Activated T-cell treated with anti-CD3 and anti-CD28 coated beads for 24 hours (primary cell): Measurements from ENCODE around the gene LRCOL1.

Experiments
- DNase-seq: peaks from one replicate; pipeline ENCODE4 v3.0.0-alpha.2; 2020; ENCODE audit warnings: low read depth

Gene LRCOL1

DNA sequence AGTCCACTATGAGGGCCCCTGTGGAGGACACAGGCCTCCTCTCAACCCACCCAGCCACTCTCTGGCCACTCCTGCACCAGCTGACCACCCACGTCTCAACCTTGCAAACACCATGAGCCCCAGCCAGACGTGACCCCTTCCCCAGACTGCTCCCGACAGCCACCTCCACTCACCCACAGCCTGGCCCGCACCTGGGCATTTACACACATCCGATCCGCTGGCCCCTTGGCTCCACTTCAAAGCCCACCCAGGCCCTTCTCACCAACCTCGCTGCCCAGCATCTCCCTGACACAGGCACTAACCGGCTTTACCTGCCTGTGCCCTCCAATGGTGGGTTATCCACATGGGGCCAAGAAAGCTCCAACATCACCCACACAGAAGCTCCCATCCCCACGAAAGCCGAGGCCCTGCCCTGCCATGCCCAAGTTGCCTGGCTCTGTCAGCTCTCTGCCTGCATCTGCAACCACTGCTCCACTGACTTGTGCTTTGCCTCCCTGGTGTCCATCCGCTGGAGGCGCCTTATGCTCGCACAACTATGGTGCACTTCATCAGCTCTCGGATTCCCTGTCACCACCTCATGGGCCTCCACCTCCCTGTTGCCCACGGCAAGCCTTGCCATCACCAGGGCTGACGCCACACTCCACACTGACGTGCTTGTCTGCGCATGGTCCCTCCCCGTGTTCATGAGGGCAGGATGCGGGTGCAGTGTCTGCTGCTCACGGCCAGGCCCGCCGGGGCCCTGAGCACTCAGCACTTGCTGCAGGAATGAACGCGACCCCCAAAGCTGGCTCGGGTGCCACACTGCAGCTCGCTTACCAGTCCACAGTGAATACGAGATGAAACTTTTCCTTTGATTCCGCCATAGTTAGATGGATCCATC lies 24.9 kb upstream of the LRCOL1 start:
- no peak for DNase-seq

DNA sequence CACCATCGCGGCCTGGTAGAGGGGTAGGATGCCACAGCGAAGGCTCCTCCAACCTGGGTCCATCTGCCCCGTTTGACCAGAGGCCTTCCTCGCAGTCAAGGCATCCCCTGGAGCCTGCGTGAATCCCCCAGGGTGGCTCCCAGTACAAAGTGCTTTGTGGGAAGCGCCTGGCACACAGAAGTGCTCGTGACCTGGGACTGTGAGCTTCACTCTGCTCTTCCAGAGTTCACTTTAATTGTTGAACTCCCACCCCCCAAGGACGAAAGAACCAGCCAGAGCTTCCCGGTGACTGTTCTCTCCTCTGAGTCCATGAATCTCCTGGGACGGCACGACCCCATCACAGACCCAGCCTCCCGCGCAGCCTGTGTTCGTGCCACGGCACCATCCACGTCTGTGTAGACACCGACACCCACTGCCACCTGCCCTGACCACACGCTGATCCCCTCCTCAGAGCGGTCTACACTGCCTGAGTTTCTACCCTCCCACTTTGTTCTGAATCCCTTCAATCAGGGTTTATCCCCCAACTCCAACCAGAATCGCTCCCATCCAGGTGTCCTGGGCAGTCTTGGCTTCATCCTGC lies 24.1 kb upstream of the LRCOL1 start:
- no peak for DNase-seq

DNA sequence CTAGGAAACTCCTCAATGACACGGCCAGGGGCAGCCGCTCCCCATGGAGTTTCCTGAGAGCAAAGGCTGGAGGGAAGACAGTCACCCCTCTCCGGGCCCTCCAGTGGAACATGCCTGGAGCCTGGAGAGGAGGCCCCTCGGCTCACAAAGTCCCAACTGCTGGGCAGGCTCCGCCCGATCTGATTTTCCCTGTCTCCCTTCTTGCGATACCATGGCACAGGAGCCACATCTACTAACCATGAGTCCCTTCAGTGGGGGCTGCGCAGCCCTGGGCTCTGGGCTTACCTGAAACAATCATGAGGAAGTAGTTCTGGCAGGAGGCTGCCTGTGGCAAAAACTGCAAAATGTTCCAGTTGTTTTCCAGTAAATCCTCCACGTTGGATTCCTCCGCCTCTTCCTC lies 23.5 kb upstream of the LRCOL1 start:
- no peak for DNase-seq

DNA sequence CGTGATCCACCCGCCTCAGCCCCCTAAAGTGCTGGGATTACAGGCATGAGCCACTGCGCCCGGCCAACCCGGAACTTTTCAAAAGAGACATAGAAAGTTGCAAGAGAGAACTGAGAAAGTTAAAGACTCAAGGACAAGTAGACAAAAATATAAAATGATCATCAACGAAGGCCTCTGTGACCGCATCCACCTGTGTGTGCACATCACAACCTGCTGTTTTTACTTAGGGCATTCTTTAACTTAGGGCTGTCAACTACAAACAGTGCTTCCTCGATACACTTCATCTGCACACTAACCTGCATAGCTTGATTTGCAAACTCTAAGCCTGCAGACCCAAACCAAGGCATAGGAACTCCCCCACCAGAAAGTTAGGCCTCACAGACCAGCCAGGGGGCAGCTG lies 23.0 kb upstream of the LRCOL1 start:
- DNase-seq, result no peak

DNA sequence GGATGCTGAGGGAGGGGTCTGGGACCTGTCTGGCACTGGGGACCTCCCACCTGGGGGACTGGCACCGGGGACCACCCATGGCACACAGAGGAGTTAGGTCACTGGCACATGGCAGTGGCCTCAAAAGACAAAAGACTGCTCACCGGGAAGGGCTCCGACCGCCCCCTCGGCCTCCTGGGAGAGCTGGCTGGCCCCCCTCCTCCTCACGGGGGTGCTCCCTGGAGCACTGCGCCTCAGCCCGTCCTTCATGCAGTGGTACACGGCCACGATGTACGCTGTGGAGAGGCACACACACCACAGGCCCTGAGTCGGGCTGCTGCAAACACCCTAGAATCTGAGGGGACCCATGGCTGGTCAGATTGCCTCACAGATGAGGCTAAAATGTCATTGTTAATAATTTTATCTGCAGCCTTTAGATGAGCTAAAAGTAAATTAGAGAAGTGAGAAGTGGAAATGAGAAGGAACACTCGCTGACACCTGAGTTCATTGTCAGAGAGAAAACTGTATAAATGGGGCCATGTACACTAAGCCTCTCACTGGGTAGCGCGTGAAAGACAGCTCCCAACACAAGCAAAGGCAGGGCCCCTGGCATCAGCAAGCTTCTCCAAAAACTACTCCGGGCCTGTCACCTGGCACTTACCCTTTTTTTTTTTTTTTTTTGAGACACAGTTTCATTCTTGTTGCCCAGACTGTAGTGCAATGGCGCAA lies 22.3 kb upstream of the LRCOL1 start:
- no peak for DNase-seq

GRCh38 chr12:132631666-132632065 lies 21.3 kb upstream of the LRCOL1 start:
- no peak for DNase-seq

DNA sequence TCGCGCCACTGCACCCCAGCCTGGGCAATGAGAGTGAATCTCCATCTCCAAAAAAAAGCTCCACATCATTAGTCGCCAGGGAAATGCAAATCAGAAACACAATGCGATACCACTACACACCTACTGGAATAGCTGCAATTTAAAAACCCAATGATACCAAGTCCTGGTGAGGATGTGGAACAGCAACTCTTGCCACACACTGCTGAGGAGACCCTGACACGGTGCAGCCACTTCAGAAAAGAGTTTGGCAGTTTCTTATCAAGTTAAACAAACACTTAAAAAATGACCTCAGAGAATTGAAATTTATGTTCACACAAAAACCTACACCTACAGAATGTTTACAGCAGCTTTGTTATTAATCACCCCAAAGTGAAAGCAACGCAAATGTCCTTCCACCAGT lies 20.3 kb upstream of the LRCOL1 start:
- DNase-seq, result no peak

- no peak for DNase-seq
Measured at GRCh38 chr12:132629330-132629729, 18.9 kb upstream of the LRCOL1 start.

DNA sequence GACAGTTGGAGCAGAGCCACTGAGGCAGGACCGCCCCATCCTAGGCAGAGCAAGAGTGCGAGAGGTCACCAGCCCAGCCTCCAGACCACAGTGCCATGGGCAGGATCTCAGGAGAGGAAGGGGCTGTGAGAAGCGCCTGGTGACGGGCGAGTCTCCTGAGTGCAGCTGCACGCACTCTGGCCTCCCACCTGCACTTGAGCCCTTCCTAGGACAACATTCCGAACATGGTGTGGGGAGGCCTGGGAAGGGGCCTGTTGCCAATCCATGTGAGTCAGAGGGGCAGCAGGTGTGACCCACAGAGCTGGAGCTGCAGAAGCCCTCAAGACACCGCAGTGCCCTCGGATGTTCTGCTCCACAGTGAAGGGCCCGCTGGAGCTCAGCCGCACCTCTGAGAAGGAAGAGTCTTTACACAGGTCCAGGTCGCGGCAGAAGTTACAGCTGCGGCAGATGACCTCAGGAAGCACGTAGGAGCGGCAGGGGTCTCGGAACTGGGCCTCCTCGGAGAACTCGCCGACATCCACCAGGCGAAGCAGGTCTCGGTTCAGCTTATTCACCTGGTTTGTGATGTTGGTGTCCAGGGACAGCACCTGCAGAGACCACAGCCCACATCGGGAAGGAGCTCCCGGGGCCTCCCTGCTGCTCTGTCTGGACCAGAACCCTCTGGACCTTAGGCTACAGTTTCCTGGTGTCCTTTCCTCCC lies 15.5 kb upstream of the LRCOL1 start:
- no peak for DNase-seq

DNA sequence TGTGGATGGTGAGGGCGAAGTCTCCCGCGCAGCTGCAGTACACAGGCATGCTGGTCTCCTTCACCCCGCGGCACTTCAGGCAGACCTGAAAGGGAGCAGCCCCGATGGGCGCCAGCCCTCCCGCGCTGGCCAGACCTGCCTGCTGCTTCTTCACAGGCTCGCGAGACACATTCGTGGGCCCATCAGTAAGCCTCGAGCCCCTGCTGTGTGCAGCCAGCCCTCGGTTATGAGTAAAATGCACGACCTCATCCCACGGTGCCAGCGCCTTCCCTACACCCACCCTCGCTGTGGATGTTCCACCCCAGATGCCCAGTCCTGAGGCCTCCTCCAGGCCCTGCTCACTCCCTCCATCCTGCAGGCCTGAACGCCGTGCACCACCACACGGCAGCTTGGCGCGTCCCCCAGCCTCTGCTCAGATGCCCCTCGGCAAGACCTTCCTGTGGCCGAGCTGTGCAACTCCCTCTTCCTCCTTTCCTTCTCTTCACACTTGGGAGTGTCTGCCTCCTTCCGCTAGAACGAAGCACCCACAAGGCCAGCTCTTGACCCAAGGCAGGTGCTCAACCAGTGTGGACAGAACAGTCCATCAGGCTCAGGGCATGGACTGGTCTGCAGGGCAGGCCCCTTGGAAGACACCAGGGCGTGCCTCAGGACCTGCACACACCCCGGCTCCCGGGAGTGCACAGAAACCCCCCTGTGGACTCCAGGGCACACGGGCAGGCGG lies 14.7 kb upstream of the LRCOL1 start:
- DNase-seq, result no peak

DNA sequence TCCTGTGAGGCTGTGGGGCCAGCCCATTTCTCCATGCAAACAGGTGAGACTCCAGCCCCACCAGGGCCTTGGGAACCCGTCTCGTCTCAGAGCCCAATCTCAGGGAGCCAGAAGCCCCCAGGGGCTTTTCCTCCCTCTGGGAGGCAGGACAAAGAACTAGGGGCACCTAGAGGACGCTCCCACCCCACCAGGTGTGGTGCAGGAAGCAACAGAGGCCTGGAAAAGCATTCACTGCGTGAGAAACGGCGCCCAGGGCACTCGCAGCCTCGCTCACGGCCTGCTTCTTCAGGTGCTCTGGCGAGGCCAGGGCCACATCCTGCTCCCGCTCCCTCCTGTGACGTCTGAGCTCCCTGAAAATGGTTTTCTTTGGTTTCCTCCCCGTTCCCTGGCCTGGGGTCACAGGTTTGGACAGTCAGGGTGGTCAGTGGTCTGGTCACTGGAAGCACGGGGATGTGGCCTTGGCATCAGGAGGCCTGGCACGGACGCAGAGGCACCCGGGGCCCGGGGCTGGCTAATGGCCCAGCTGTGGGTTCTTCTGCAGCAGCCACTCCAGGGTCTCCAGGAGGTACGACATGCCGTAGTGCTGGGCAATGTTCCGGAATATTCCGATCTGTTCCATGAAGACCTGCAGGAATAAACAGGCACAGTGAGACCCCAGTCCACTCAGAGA lies 13.9 kb upstream of the LRCOL1 start:
- DNase-seq, result no peak

DNA sequence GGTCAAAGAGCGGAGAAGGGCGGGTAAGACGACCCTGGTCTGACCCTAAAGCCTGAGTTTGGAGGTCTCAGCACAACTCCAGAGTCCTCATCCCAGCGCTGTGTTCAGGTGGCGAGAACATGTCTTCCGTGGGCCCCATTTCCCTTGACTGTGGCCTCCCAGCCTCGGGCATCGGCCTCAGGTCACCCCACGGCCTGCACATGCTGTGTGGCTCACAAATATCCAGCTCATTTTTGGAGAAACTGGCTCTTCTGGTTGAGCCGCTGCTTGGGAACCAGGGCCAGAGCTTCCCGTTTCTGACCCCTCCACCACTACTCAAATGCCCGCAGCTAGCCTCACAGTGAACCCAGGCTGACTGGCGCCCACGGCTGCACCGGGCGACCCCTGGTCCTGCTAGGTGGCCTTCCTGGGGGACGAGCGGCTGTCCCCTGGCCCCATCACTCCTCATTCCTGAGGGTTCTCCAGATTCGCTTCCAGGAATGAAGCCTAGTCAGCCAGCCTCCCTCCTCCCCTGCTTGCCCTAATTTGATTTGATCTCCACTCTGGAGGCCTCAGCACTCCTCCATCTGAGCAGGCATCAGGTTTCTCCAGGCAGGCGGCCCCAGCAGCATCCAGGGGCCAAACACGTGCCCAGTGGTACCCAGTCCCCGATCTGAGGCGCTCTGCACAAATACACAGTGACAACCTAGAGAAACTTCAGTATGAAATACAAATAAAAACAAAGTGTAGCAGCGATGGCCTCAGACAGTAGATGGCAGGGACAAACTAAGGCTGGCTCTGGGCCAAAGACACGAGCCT lies 12.9 kb upstream of the LRCOL1 start:
- no peak for DNase-seq

DNA sequence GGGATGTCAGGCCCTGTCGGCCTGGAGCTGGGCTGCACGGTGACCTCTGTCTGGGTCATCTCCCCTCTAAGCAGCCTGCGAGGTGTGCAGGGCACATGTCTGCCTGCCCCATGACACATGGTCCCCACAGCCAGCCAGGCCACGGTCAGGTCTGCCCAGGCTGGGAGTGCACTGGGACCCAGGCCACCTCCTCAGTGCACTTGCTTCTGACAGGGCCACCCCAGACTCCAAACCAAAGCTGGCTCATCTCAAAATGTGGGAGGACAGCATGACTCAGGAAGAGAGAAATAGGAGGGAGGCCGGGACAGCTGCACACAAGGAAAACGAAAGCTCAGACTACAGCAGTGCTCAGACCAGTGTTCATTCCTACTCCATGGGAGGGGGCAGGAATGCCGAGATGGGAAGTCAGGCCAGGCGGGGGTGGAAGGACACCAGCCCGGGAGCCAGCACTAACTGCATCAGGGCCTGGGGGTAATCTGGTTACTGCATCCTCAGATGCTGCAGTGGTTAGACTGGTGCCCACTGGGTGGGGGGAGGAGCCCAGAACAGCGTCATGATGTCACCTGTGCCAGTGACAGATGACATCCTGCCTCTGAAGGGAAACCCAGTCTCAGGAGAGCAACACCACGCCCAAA lies 12.2 kb upstream of the LRCOL1 start:
- no peak for DNase-seq

- DNase-seq, result no peak
Measured at GRCh38 chr12:132621657-132622435, 11.5 kb upstream of the LRCOL1 start.

DNA sequence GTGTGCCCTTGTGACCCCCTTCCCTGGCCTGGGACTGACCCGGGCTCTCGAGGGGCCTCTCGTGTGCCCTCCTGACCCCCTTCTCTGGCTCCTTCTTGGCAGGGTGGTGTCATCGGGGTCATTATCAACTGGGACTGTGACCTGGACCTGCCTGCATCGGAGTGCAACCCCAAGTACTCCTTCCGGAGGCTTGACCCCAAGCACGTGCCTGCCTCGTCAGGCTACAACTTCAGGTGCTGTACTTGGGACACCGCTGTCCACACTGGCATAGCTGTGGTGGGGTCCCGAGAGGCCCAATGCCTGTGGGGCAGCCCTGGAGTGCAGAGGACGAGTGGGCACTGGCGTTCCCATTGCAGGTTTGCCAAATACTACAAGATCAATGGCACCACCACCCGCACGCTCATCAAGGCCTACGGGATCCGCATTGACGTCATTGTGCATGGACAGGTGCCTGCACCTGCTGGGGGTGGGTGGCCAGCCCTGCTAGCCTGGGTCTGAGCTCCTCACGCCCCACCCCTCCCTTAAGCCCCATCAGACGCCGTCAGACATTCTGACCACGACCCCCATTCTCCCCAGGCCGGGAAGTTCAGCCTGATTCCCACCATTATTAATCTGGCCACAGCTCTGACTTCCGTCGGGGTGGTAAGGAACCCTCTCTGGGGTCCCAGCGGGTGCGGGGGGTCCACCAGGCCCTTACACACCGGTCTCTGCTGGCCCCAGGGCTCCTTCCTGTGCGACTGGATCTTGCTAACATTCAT lies 10.7 kb upstream of the LRCOL1 start:
- DNase-seq, result no peak

GRCh38 chr12:132620113-132620898 lies 9.9 kb upstream of the LRCOL1 start:
- no peak for DNase-seq

DNA sequence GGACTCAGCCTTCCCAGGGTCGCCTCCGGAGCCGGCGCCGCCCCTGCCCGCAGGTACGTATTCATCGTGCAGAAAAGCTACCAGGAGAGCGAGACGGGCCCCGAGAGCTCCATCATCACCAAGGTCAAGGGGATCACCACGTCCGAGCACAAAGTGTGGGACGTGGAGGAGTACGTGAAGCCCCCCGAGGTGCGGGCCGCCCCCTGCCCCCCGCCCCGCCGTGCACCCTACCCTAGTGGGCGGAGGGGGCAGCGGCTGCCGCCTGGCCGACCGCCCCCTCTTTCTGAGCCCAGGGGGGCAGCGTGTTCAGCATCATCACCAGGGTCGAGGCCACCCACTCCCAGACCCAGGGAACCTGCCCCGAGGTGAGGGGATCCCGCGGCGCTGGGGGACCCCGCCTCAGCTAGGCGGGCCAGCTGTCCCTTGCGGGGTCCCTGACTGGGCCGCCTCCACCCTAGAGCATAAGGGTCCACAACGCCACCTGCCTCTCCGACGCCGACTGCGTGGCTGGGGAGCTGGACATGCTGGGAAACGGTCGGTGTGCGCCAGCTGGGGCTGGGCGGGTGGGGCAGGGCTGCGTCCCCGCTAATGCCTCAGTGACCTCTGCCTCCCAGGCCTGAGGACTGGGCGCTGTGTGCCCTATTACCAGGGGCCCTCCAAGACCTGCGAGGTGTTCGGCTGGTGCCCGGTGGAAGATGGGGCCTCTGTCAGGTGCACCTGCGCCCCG lies 9.2 kb upstream of the LRCOL1 start:
- no peak for DNase-seq
